Peyer's patch (tissue), 4 donors: Measurements from ENCODE around the gene MYO6. TPM values are rescaled to one million over a fixed set of nuclear protein-coding genes. Genes with fewer than 3 reads are reported as not detected.
A peak's percentile ranks its signal among the peaks of the same experiment; 100 is the strongest.

Experiments
- DNase-seq, 3 donors: peaks; one replicate each; pipeline ENCODE4 v3.0.0-alpha.2; 2017 to 2019
- H3K27ac ChIP-seq, 4 donors: fragments of 200-600 bp; sonication (generic); one replicate each; pipeline ENCODE4 v1.5.1; 2016 to 2019
- H3K27me3 ChIP-seq, 2 donors: fragments of 200-600 bp; sonication (generic); one replicate each; pipeline ENCODE4 v1.5.1; 2019
- H3K36me3 ChIP-seq, 3 donors: fragments of 200-600 bp; sonication (generic); one replicate each; pipeline ENCODE4 v1.5.1; 2016 to 2019
- H3K4me1 ChIP-seq, 4 donors: fragments of 200-600 bp; sonication (generic); one replicate each; pipeline ENCODE4 v1.5.1; 2016 to 2019
- H3K4me3 ChIP-seq, 4 donors: fragments of 200-600 bp; sonication (generic); 1 replicate in 3 of 4; 2 replicates in 1 of 4; pipeline ENCODE4 v1.5.1; 2016 to 2019; ENCODE audit warnings: mild to moderate bottlenecking in 1 of 4
- H3K9me3 ChIP-seq, 4 donors: fragments of 200-600 bp; sonication (generic); one replicate each; pipeline ENCODE4 v1.5.1; 2016 to 2019; ENCODE audit warnings: mild to moderate bottlenecking in 1 of 4
- CTCF ChIP-seq, 6 experiments: fragments of 450-650 bp in 4 of 6; fragments of 200-600 bp in 2 of 6; sonication (generic) in 1 of 6; IDR thresholded peaks; one replicate each; pipeline ENCODE4 v1.5.1; 2017 to 2019; ENCODE audit warnings: antibody characterized with exemption in 6 of 6, mild to moderate bottlenecking in 3 of 6, moderate library complexity in 1 of 6
- POLR2A ChIP-seq, 2 donors: fragments of 450-650 bp; IDR thresholded peaks; one replicate each; pipeline ENCODE4 v1.5.1; 2017; ENCODE audit warnings: antibody characterized with exemption in 2 of 2, mild to moderate bottlenecking in 2 of 2, moderate library complexity in 2 of 2
- total RNA-seq, 4 donors: library from RNA; depleted of rRNA; stranded (reverse); fragments of >200 nt; gene quantifications; one replicate each; pipeline ENCODE4 v1.1.0, GENCODE V29; 2016

Gene MYO6
- total RNA-seq, 4 donors from 2014 or later, result 60.2 to 89.1 (median 76.2) TPM

- Histone ChIP-seq H3K9me3 (no peaks in the 10 kb centered on the region), H3K27me3 (no peaks in the 10 kb centered on the region), H3K4me1 (peaks cover 0 to 3% (median 0%) of the 10 kb centered on the region in 4 donors), H3K36me3 (no peaks in the 10 kb centered on the region), H3K4me3 (no peak overlapping the region), H3K27ac (peak overlapping the region in 3 of 4 donors; percentile 10 to 70 (median 68))
- TF ChIP-seq CTCF (IDR thresholded peaks at IDR 0.05) (no peak), POLR2A (IDR thresholded peaks at IDR 0.05) (no peak)
- no peak for DNase-seq
Observed at GRCh38 chr6:75735491-75736186, 13.4 kb upstream of the MYO6 start.

GRCh38 chr6:75743971-75744370 is 5.1 kb upstream of the MYO6 start:
- Histone ChIP-seq H3K36me3 (no peaks in the 10 kb centered on the region), H3K4me3 (no peak overlapping the region), H3K9me3 (no peaks in the 10 kb centered on the region), H3K27me3 (no peaks in the 10 kb centered on the region), H3K27ac (no peak overlapping the region), H3K4me1 (no peaks in the 10 kb centered on the region)
- TF ChIP-seq POLR2A (IDR thresholded peaks at IDR 0.05) (no peak), CTCF (IDR thresholded peaks at IDR 0.05) (no peak)
- no peak for DNase-seq

DNA sequence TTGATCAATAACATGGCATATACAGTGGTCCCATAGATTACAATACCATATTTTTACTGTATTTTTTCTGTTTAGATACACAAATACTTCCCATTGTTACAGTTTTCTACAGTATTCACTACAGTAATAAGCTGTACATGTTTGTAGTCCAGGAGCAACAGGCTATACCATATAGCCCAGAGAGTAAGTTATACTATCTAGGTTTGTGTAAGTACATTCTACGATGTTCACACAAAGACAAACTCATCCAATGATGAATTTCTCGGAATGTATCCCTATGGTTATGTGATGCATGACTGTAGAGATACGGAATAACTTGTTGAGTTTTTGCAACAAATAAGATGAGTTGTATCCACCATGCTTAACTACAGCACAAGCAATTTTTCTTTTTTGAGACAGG is 3.6 kb upstream of the MYO6 start:
- Histone ChIP-seq H3K4me3 (no peak overlapping the region), H3K27me3 (no peaks in the 10 kb centered on the region)

DNA sequence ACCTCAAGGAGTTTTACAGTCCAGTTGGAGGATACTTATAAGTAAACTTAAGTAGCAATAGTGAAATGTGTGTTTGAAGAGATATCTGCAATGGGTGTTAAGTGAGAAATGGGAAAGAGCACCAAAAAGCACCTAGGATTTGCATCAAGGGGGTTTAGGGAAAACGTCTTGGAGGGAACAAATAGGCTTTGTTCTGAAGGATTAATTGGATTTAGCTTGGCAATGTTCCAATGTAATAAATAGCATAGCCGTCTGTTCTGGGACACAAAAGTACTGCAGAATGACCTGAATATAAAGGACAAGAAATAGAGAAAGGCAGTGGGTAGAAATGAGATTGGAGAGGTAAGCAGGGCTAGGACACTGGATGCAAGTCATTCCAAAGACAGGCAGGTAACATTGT is 2.8 kb upstream of the MYO6 start:
- DNase-seq, result no peak
- Histone ChIP-seq H3K4me3 (no peak overlapping the region), H3K4me1 (peaks cover 0 to 7% (median 0%) of the 10 kb centered on the region in 4 donors), H3K27ac (no peak overlapping the region), H3K27me3 (no peaks in the 10 kb centered on the region), H3K9me3 (no peaks in the 10 kb centered on the region), H3K36me3 (no peaks in the 10 kb centered on the region)
- TF ChIP-seq CTCF (IDR thresholded peaks at IDR 0.05) (no peak), POLR2A (IDR thresholded peaks at IDR 0.05) (no peak)

More for the DNA sequence above, 3.6 kb upstream of the MYO6 start:
- H3K36me3 ChIP-seq, result no peaks in the 10 kb centered on the region
- TF ChIP-seq CTCF (IDR thresholded peaks at IDR 0.05) (no peak), POLR2A (IDR thresholded peaks at IDR 0.05) (no peak)
- no peaks in the 10 kb centered on the region for H3K9me3 ChIP-seq
- H3K27ac ChIP-seq, result no peak overlapping the region
- H3K4me1 ChIP-seq, result peaks cover 0 to 6% (median 0%) of the 10 kb centered on the region in 4 donors
- no peak for DNase-seq

DNA sequence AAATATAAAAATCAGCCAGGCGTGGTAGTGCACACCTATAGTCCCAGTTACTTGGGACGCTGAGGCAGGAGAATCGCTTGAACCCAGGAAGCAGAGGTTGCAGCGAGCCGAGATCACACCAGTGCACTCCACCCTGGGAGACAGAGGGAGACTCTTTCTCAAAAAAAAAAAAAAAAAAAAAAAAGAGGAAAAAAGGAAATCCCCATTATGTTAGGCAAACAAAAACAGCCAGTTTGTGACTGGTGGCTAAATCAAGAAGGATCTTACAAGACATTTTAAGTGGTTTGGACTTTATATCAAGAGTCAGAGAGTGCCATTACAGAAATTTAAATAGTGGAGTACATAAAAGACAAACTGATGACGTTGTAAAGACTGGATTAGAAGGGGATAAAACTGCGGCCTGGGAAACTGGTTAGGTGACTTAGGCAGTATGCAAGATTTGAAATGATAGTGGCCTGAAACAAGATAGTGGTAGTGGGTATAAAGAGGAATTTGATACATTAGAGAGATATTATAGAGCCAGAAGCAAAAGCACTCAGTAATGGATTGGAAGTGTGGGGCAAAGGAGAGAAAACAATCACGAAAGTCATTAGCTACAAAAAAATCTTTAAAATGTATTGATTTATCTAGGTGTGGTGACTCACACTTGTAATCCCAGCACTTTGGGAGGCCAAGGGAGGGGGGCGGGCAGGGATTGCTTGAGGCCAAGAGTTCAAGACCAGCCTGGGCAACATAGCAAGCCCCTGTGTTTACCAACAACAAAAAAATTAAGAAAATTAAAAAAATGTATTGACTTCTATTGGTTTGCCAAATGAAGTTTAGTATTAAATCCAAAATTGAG is 1.7 kb upstream of the MYO6 start:
- H3K36me3 ChIP-seq, result no peaks in the 10 kb centered on the region
- H3K9me3 ChIP-seq, result no peaks in the 10 kb centered on the region
- no peak overlapping the region for H3K27ac ChIP-seq
- H3K4me1 ChIP-seq, result peaks cover 0 to 18% (median 0%) of the 10 kb centered on the region in 4 donors
- no peak for DNase-seq
- no peaks in the 10 kb centered on the region for H3K27me3 ChIP-seq
- no peak overlapping the region for H3K4me3 ChIP-seq
- no peak for TF ChIP-seq POLR2A (IDR thresholded peaks at IDR 0.05)
- TF ChIP-seq CTCF (IDR thresholded peaks at IDR 0.05), result no peak
